ENCODE results near the gene LIN54.
"Not testable (repeated sequence)": the region's sequence is repeated elsewhere in the genome, so short reads cannot be mapped to it uniquely, and the experiment has no call there.

LIN54 gene

GRCh38 chr4:82930848-82931755 is 79.5 kb downstream of the LIN54 start:
- DNase-seq, result no peak

GRCh38 chr4:82921795-82922194 is 88.8 kb downstream of the LIN54 start:
- DNase-seq, result no peak

GRCh38 chr4:82919386-82919785 is 91.2 kb downstream of the LIN54 start:
- DNase-seq, result no peak

- DNase-seq, result no peak
Observed at GRCh38 chr4:82918091-82918490, 92.5 kb downstream of the LIN54 start.

- DNase-seq, result not testable (repeated sequence)
Observed at GRCh38 chr4:82913968-82914367, 96.7 kb downstream of the LIN54 start.

GRCh38 chr4:82913305-82913704 is 97.3 kb downstream of the LIN54 start:
- no peak for DNase-seq

GRCh38 chr4:82909326-82909725 is 101.3 kb downstream of the LIN54 start:
- no peak for DNase-seq

- no peak for DNase-seq
Observed at GRCh38 chr4:82906469-82906868, 104.2 kb downstream of the LIN54 start.

GRCh38 chr4:82905205-82905604 is 105.4 kb downstream of the LIN54 start:
- peak; percentile 23 to 42 for DNase-seq

GRCh38 chr4:82903737-82904136 is 106.9 kb downstream of the LIN54 start:
- DNase-seq, result no peak

- DNase-seq, result no peak
Observed at GRCh38 chr4:82901183-82901718, 109.4 kb downstream of the LIN54 start.

GRCh38 chr4:82900411-82901182 is 110.0 kb downstream of the LIN54 start, which contains the start of gene THAP9:
Gene THAP9 (plus strand): TSS chr4:82900735. CDS start chr4:82900803, 68 bp downstream.
- DNase-seq, result peak; percentile 96 to 98

GRCh38 chr4:82900066-82900410 is 110.6 kb downstream of the LIN54 start:
- no peak for DNase-seq

- DNase-seq, result no peak
Observed at GRCh38 chr4:82899374-82900065, 111.1 kb downstream of the LIN54 start.

GRCh38 chr4:82898322-82899243 is 112.0 kb downstream of the LIN54 start:
- no peak for DNase-seq

GRCh38 chr4:82896755-82897154 is 113.9 kb downstream of the LIN54 start:
- no peak for DNase-seq

GRCh38 chr4:82893942-82894341 is 116.7 kb downstream of the LIN54 start:
- no peak for DNase-seq

- DNase-seq, result no peak
Observed at GRCh38 chr4:82892467-82892802, 118.2 kb downstream of the LIN54 start.

GRCh38 chr4:82891707-82892466 is 118.7 kb downstream of the LIN54 start:
- no peak for DNase-seq

- peak; percentile 96 for DNase-seq
Observed at GRCh38 chr4:82890901-82891706, 119.5 kb downstream of the LIN54 start, which contains the start of gene SEC31A. Gene SEC31A (minus strand): TSS chr4:82891153. CDS start chr4:82881936, 9,217 bp downstream.
